Ecto neural progenitor cell (in vitro differentiated cells): ENCODE data around the gene SETDB1.
A peak's percentile ranks its signal among the peaks of the same experiment; 100 is the strongest.

ENCODE experiments used
- DNase-seq: peaks from one replicate; pipeline ENCODE4 v3.0.0-alpha.2; 2018; ENCODE audit warnings: low spot score

The SETDB1 gene

GRCh38 chr1:151005729-151006319 is 79.7 kb downstream of the SETDB1 start:
- no peak for DNase-seq

- peak; percentile 78 for DNase-seq
These were observed 80.3 kb downstream of the SETDB1 start, which contains the start of gene MINDY1 for GRCh38 chr1:151006327-151007052. MINDY1 (minus strand) TSS chr1:151006902; CDS start chr1:151002617, 4,285 bp downstream.

GRCh38 chr1:151007853-151008243 is 81.7 kb downstream of the SETDB1 start:
- DNase-seq: no peak

GRCh38 chr1:151008244-151009205 is 82.4 kb downstream of the SETDB1 start, which contains the start of gene PRUNE1:
PRUNE1 (plus strand) TSS chr1:151008449; CDS start chr1:151008633, 184 bp downstream.
- DNase-seq: peak; percentile 95

- DNase-seq: no peak
These were observed 83.0 kb downstream of the SETDB1 start for GRCh38 chr1:151009206-151009587.

GRCh38 chr1:151009674-151010345 is 83.6 kb downstream of the SETDB1 start:
- DNase-seq: no peak

- no peak for DNase-seq
These were observed 84.2 kb downstream of the SETDB1 start for GRCh38 chr1:151010346-151010726.

- no peak for DNase-seq
These were observed 85.1 kb downstream of the SETDB1 start for GRCh38 chr1:151011154-151011850.

GRCh38 chr1:151012684-151013471 is 86.7 kb downstream of the SETDB1 start:
- no peak for DNase-seq

- DNase-seq: no peak
These were observed 87.4 kb downstream of the SETDB1 start for GRCh38 chr1:151013518-151013917.
